H9 (cell line): ENCODE measurements around the gene ZNF638. TPM values are rescaled to one million over a fixed set of nuclear protein-coding genes. Genes with fewer than 3 reads are reported as not detected.

Experiments
- DNase-seq: peaks from one replicate; pipeline ENCODE4 v3.0.0-alpha.2; 2017
- H2AFZ ChIP-seq: one replicate; pipeline ENCODE4 v1.6.1; 2013; ENCODE audit warnings: mild to moderate bottlenecking, low read length, control low read depth, moderate library complexity
- H2AK5ac ChIP-seq: 2 replicates; pipeline ENCODE4 v1.6.1; 2013; ENCODE audit warnings: low read length, control low read depth, mixed read lengths; ENCODE audit not compliant: insufficient read length
- H2BK120ac ChIP-seq: one replicate; pipeline ENCODE4 v1.6.1; 2013; ENCODE audit warnings: low read depth, mild to moderate bottlenecking, low read length, control low read depth, inconsistent platforms; ENCODE audit not compliant: poor library complexity, severe bottlenecking
- H2BK12ac ChIP-seq: 2 replicates; pipeline ENCODE4 v1.6.1; 2013; ENCODE audit warnings: low read length, control low read depth, mixed read lengths, low read depth; ENCODE audit not compliant: insufficient read length
- H2BK15ac ChIP-seq: 2 replicates; pipeline ENCODE4 v1.6.1; 2013; ENCODE audit warnings: low read depth, low read length, control low read depth
- H2BK20ac ChIP-seq: one replicate; pipeline ENCODE4 v1.6.1; 2013; ENCODE audit warnings: low read depth, mild to moderate bottlenecking, low read length, control low read depth, inconsistent platforms; ENCODE audit not compliant: poor library complexity, severe bottlenecking
- H2BK5ac ChIP-seq: 2 replicates; pipeline ENCODE4 v1.6.1; 2013; ENCODE audit warnings: low read length, control low read depth, mixed read lengths; ENCODE audit not compliant: insufficient read length
- H3K14ac ChIP-seq: 2 replicates; pipeline ENCODE4 v1.6.1; 2013; ENCODE audit warnings: low read length, control low read depth; ENCODE audit not compliant: insufficient read depth
- H3K18ac ChIP-seq: 2 replicates; pipeline ENCODE4 v1.6.1; 2013; ENCODE audit warnings: low read depth, mild to moderate bottlenecking, mixed read lengths, low read length, control low read depth; ENCODE audit not compliant: insufficient read length
- H3K23ac ChIP-seq: 2 replicates; pipeline ENCODE4 v1.6.1; 2013; ENCODE audit warnings: low read length, control low read depth, mixed read lengths, low read depth; ENCODE audit not compliant: insufficient read length
- H3K23me2 ChIP-seq: 2 replicates; pipeline ENCODE4 v1.6.1; 2013; ENCODE audit warnings: low read depth, mild to moderate bottlenecking, mixed read lengths, low read length, control low read depth; ENCODE audit not compliant: insufficient read length, poor library complexity, severe bottlenecking
- H3K27ac ChIP-seq: 2 replicates; pipeline ENCODE4 v1.5.1; 2013; ENCODE audit warnings: low read length, control low read depth, mixed read lengths, low read depth; ENCODE audit not compliant: insufficient read length
- H3K27me3 ChIP-seq: 2 replicates; pipeline ENCODE4 v1.6.1; 2013; ENCODE audit warnings: low read length, control low read depth, inconsistent platforms; ENCODE audit not compliant: insufficient read depth
- H3K4ac ChIP-seq: 2 replicates; pipeline ENCODE4 v1.6.1; 2013; ENCODE audit warnings: low read depth, mild to moderate bottlenecking, control low read depth, inconsistent platforms, low read length, moderate library complexity
- H3K4me1 ChIP-seq: 2 replicates; pipeline ENCODE4 v1.6.1; 2013; ENCODE audit warnings: low read length, control low read depth, inconsistent platforms; ENCODE audit not compliant: insufficient read depth
- H3K4me2 ChIP-seq: 2 replicates; pipeline ENCODE4 v1.6.1; 2013; ENCODE audit warnings: low read length, control low read depth, mixed read lengths; ENCODE audit not compliant: insufficient read length, insufficient read depth
- H3K56ac ChIP-seq: 2 replicates; pipeline ENCODE4 v1.6.1; 2013; ENCODE audit warnings: low read depth, mild to moderate bottlenecking, mixed read lengths, low read length, control low read depth; ENCODE audit not compliant: insufficient read length
- H3K79me1 ChIP-seq: 2 replicates; pipeline ENCODE4 v1.6.1; 2013; ENCODE audit warnings: low read depth, mild to moderate bottlenecking, moderate library complexity, low read length, control low read depth, inconsistent platforms; ENCODE audit not compliant: insufficient read depth, poor library complexity, severe bottlenecking
- H3K79me2 ChIP-seq: 2 replicates; pipeline ENCODE4 v1.6.1; 2013; ENCODE audit warnings: low read length, control low read depth, inconsistent platforms; ENCODE audit not compliant: insufficient read depth
- H3K9ac ChIP-seq: 2 replicates; pipeline ENCODE4 v1.6.1; 2013; ENCODE audit warnings: low read length, control low read depth, mixed read lengths; ENCODE audit not compliant: insufficient read length; ENCODE audit errors: extremely low read depth
- H3K9me3 ChIP-seq: one replicate; pipeline ENCODE4 v1.6.1; 2013; ENCODE audit warnings: low read depth, low read length, inconsistent platforms; ENCODE audit not compliant: control insufficient read depth
- H3T11ph ChIP-seq: one replicate; pipeline ENCODE4 v1.6.1; 2013; ENCODE audit warnings: mild to moderate bottlenecking, low read length, control low read depth, inconsistent platforms
- H4K20me1 ChIP-seq: one replicate; pipeline ENCODE4 v1.6.1; 2013; ENCODE audit not compliant: control insufficient read depth, insufficient read length, insufficient read depth
- H4K5ac ChIP-seq: 2 replicates; pipeline ENCODE4 v1.6.1; 2013; ENCODE audit warnings: low read depth, mild to moderate bottlenecking, mixed read lengths, low read length, control low read depth; ENCODE audit not compliant: insufficient read length
- H4K8ac ChIP-seq: replicated peaks from 2 replicates; pipeline ENCODE4 v1.6.1; 2013; ENCODE audit warnings: low read length, control low read depth, mixed read lengths, low read depth; ENCODE audit not compliant: insufficient read length
- H4K91ac ChIP-seq: 2 replicates; pipeline ENCODE4 v1.6.1; 2013; ENCODE audit warnings: low read depth, mild to moderate bottlenecking, moderate library complexity, mixed read lengths, low read length, control low read depth; ENCODE audit not compliant: insufficient read length
- H3K27ac Mint-ChIP-seq, 3 experiments: 2 replicates in 2 of 3; 3 replicates in 1 of 3; pipeline ENCODE4 v1.8.0; 2020 to 2021; ENCODE audit warnings: mixed read lengths in 3 of 3, mild to moderate bottlenecking in 1 of 3, moderate library complexity in 1 of 3
- H3K27me3 Mint-ChIP-seq: 2 replicates; pipeline ENCODE4 v1.8.0; 2021; ENCODE audit warnings: low read depth, mild to moderate bottlenecking, moderate library complexity, mixed read lengths
- H3K36me3 Mint-ChIP-seq, 3 experiments: 2 replicates in 2 of 3; 3 replicates in 1 of 3; pipeline ENCODE4 v1.8.0; 2020 to 2021; ENCODE audit warnings: low read depth in 3 of 3, mixed read lengths in 3 of 3; ENCODE audit not compliant: insufficient read depth in 1 of 3
- H3K4me1 Mint-ChIP-seq, 2 experiments: 2 replicates each; pipeline ENCODE4 v1.8.0; 2020; ENCODE audit warnings: mixed read lengths in 2 of 2
- H3K4me3 Mint-ChIP-seq, 2 experiments: 2 replicates in 1 of 2; 3 replicates in 1 of 2; pipeline ENCODE4 v1.8.0; 2020 to 2021; ENCODE audit warnings: mild to moderate bottlenecking in 2 of 2, mixed read lengths in 2 of 2, moderate library complexity in 1 of 2
- H3K9me3 Mint-ChIP-seq, 2 experiments: 2 replicates in 1 of 2; 3 replicates in 1 of 2; pipeline ENCODE4 v1.8.0; 2020; ENCODE audit warnings: mild to moderate bottlenecking in 2 of 2, mixed read lengths in 2 of 2, moderate library complexity in 1 of 2
- WGBS: extraction: QIAGEN DNeasy Blood & Tissue Kit; methylation state at CpG from one replicate; pipeline ENCODE4 v1.1.7; 2013; ENCODE audit warnings: missing lambda C conversion rate, low lambda C conversion rate, mixed read lengths; ENCODE audit not compliant: insufficient read length; ENCODE audit errors: extremely low coverage; 5-methylcytosine and 5-hydroxymethylcytosine counted together
- total RNA-seq: library from RNA; stranded (reverse); gene quantifications from 2 replicates; pipeline ENCODE4 v1.2.1, GENCODE V29; 2021
- TF ChIP-seq, protein P1 (sequence below): fragments of 200-600 bp; sonication (generic); conservative IDR thresholded peaks from 3 replicates; pipeline ENCODE4 v1.8.0; 2021; ENCODE audit warnings: antibody characterized with exemption, mild to moderate bottlenecking

ZNF638 gene
- total RNA-seq, 1 experiment from 2014 or later: 146 TPM

DNA sequence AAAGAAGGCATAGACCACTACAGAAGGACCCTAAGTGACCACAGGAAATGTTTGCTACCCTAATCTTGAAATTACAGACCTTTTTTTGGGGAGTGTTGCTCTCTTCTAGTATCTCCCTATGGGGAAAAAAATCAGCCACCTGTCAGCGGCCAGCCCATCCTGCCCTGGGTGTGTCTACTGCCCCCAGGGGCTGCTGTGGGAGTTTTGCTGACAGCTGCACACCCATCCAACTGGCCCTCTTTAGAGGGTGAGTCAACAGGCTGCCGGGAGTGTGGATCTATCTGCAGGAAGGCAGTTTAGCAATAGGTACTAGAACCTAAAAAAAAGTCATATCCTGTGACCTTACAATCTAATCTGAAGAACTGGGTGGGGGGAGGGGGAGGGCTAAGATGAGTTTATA is 121.0 kb downstream of the ZNF638 start:
- Histone ChIP-seq H2BK15ac (no peak overlapping the region), H3K18ac (no peak overlapping the region), H3K4me2 (no peak overlapping the region), H4K8ac (no peak overlapping the region), H4K20me1 (no peaks in the 10 kb centered on the region), H3K14ac (no peak overlapping the region), H2BK5ac (no peak overlapping the region), H3K9ac (no peak overlapping the region), H3K79me1 (no peaks in the 10 kb centered on the region), H3K27me3 (peaks cover 12% of the 10 kb centered on the region; the same call in 1 of the 2 replicates), H4K91ac (no peak overlapping the region), H3K23me2 (peaks cover 13% of the 10 kb centered on the region), H4K5ac (no peak overlapping the region), H3K56ac (no peak overlapping the region), H2BK20ac (no peak overlapping the region), H2AK5ac (no peak overlapping the region), H2BK120ac (no peak overlapping the region), H3K9me3 (no peaks in the 10 kb centered on the region), H3K79me2 (no peaks in the 10 kb centered on the region), H3T11ph (no peak overlapping the region), H3K4ac (no peak overlapping the region), H3K23ac (no peak overlapping the region), H3K4me1 (peaks cover 14% of the 10 kb centered on the region), H2BK12ac (no peak overlapping the region), H2AFZ (no peak overlapping the region), H3K27ac (no peak overlapping the region)
- Mint-ChIP-seq H3K27ac (no peak overlapping the region), H3K4me3 (peak overlapping the region; percentile 50 to 65; a peak in 4 of 5 replicates), H3K9me3 (no peaks in the 10 kb centered on the region), H3K27me3 (peaks cover 46% of the 10 kb centered on the region), H3K4me1 (peaks cover 44 to 47% of the 10 kb centered on the region in 2 experiments), H3K36me3 (no peaks in the 10 kb centered on the region)
- no CpG with 5 or more reads among the region's 2 CpGs for WGBS
- DNase-seq: peak; percentile 49
- TF ChIP-seq, protein P1, sequence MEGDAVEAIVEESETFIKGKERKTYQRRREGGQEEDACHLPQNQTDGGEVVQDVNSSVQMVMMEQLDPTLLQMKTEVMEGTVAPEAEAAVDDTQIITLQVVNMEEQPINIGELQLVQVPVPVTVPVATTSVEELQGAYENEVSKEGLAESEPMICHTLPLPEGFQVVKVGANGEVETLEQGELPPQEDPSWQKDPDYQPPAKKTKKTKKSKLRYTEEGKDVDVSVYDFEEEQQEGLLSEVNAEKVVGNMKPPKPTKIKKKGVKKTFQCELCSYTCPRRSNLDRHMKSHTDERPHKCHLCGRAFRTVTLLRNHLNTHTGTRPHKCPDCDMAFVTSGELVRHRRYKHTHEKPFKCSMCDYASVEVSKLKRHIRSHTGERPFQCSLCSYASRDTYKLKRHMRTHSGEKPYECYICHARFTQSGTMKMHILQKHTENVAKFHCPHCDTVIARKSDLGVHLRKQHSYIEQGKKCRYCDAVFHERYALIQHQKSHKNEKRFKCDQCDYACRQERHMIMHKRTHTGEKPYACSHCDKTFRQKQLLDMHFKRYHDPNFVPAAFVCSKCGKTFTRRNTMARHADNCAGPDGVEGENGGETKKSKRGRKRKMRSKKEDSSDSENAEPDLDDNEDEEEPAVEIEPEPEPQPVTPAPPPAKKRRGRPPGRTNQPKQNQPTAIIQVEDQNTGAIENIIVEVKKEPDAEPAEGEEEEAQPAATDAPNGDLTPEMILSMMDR: peak; percentile 54; the same call in 2 of the 3 replicates
